SK-N-MC (cell line): Measurements from ENCODE around the gene SLC25A22.
A peak's percentile ranks its signal among the peaks of the same experiment; 100 is the strongest.

Experiments used
- EZH2 ChIP-seq: fragments of 200-600 bp; sonication (generic); IDR thresholded peaks from one replicate; pipeline ENCODE4 v1.6.1; 2017; ENCODE audit warnings: antibody characterized with exemption
- POLR2AphosphoS5 ChIP-seq: IDR thresholded peaks from 2 replicates; pipeline ENCODE4 v1.6.1; 2012; ENCODE audit warnings: mild to moderate bottlenecking, low read depth, low read length, borderline replicate concordance

GRCh38 chr11:747158-748006, 50.7 kb downstream of the SLC25A22 start, which contains the start of gene TALDO1:
- TF ChIP-seq EZH2: no peak
- TF ChIP-seq POLR2AphosphoS5: peak; percentile 82
